HG03558 (cell line): ENCODE measurements around the gene SMIM15.
A peak's percentile ranks its signal among the peaks of the same experiment; 100 is the strongest.
"Not testable (repeated sequence)": the region's sequence is repeated elsewhere in the genome, so short reads cannot be mapped to it uniquely, and the experiment has no call there.

Experiments
- ATAC-seq: cut with Tn5 transposase; IDR thresholded peaks from one replicate; pipeline ENCODE4 v1.9.1; 2021; ENCODE audit warnings: moderate number of reproducible peaks; ENCODE audit not compliant: unreplicated experiment; ENCODE audit errors: extremely low read depth

SMIM15 gene, protein sequence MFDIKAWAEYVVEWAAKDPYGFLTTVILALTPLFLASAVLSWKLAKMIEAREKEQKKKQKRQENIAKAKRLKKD

DNA sequence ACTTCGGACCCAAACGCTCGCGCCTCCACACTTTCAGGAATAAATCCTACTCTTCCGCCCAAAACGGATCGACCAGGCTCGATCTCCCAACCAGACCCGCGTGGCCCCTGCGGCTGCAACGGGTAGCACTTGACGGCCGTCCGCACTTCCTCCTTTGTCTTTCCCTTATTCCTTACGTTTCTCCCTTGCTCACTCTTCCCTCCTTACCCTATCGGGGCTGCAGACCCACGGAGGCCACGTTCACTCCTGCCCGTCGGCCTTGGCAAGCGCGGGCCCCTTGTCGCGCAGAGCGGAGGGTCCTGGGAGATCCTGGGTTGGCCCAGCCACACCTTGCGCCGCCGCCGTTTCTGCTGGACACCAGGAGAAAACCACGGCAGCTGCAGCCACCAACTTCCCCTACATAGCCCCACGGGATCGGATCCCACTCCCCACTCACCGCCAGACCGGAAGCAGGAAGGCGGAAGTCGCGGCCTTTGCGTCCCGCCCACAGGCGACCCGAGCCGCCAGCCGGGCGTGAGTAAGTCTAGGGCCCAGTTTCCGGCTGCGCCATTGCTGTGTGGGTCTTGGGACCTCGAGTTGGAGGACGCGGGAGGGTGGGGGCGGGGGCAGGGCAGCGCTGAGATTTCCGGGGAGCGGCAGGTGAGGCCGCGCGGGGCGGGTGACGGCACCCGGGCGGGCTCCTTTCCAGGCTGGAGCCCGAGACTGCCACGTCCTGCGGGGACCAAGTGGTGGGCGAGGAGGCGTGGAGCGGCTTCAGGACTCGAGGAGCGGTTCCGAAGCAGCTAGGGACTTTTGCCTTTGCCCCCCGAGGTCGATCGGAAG lies at the start of gene SMIM15:
SMIM15 (minus strand) TSS at position 459 of the 822 bp plus-strand sequence. CDS start 2,297 bp downstream, outside the sequence.
- peak; percentile 91 for ATAC-seq

DNA sequence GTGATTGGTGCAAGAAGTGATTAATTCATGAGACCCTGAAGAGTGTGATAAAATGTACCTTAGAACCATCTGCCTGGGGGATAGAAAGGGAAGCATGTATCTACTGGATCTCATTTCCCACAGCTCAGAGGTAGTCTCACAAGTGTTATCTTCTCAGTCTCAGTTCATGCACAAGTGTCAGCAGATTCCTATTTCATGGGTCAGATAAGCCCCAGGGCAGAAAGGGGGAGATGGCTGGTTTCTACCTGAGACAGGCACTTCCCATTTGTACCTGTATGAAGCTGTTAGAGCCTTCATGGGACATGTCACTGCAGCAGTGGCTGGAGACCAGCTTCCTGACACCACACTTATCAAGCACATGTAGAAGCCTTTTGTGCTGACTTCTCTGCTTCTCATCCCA lies 45.6 kb upstream of the SMIM15 start:
- ATAC-seq, result no peak

DNA sequence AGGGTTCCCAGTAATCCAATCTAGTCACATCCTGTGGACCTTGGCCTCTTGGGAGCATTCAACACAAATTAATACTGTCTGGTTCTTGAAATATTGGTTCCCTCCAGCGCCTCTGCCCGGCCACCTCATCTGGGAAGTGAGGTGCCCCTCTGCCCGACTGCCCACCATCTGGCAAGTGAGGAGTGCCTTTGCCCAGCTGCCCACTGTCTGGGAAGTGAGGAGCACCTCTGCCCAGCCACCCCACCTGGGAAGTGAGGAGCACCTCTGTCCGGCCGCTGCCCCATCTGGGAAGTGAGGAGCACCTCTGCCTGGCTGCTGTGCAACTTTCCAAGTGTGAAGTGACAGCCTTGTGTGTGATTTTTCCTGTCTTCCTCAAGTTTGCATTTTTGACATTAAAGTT lies 42.7 kb upstream of the SMIM15 start:
- no peak for ATAC-seq

DNA sequence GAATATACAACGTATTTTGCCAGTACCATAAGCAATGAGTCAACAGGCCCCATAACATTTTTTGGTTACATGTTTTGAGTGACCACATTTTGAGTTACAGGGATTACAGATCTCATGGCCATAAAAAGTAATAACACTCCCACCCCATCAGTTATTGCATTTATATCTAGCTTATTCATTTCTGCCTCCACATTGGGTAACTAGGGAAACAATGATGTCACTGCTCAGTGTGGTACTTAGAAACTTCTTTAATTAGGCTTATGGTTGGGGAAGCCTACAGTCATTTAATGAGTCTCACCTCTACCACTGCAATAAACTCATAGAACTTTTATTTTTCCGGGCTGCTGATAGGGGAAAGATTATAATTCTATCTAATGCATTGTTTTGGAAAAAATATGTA lies 39.9 kb upstream of the SMIM15 start:
- ATAC-seq, result no peak

DNA sequence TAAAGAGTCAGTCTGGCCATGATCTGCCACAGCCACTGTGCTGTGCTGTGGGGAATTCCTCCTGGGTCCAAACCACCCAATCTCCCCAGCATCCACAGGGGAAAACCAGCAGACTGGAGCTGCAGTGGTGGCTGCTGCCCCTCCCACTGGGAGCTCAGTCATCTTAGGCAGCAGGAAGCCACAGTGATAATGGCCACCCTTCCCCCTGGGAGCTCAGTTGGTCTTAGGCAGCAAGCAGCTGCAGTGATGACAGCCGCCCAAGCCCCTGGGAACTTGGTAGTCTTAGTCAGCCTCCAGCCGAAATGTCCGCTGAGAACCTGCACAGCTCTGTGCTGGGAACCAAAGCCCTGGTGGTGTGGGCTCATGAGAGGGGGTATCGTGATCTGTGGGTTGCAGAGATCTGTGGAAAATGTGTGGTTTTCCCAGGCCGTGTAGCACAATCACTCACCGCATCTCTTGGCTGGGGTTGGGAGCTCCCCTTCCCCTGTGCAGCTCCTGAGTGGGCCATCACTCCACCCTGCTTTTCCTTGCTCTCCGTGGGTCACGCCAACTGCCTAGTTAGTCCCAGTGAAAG lies 38.4 kb upstream of the SMIM15 start:
- no peak for ATAC-seq

DNA sequence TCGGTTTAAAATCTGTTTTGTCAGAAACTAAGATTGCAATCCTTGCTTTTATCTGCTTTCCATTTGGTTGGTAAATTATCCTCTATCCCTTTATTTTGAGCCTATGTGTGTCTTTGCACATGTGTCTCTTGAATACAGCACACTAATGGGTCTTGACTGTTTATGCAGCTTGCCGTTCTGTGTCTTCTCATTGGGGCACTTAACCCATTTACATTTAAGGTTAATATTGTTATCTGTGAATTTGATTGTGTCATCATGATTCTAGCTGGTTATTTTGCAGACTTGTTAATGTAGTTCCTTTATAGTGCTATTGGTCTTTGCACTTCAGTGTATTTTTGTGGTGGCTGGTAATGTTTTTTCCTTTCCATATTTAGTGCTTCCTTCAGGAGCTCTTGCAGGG lies 36.3 kb upstream of the SMIM15 start:
- no peak for ATAC-seq

DNA sequence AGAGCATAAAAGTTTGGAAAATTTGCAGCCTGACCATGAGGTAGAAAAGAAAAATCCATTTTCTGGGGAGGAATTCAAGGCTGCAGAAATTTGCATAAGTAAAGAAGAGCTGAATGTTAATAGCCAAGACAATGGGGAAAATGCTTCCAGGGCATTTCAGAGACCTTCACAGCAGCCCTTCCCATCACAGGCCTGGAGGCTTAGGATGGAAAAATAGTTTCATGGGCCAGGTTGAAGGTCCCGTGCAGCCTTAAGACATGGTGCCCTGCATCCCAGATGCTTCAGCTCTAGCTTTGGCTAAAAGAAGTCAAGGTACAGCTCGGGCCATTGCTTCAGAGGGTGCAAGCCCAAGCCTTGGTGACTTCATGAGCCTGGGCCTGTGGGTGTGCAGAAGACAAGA lies 25.6 kb upstream of the SMIM15 start:
- ATAC-seq, result not testable (repeated sequence)

DNA sequence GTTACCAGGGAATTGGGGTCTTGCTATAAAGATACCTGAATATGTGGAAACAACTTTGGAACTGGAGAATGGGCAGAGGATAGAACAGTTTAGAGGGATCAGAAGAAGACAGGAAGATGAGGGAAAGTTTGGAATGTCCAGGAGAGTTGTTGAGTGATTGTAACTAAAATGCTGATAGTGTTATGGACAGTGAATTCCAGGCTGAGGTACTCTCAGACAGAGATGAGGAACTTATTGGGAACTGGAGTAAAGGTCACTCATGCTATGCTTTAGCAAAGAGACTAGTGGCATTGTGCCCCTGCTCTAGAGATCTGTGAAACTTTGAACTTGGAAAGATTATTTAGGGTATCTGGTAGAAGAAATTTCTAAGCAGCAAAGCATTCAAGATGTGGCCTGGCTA lies 25.1 kb upstream of the SMIM15 start:
- not testable (repeated sequence) for ATAC-seq

DNA sequence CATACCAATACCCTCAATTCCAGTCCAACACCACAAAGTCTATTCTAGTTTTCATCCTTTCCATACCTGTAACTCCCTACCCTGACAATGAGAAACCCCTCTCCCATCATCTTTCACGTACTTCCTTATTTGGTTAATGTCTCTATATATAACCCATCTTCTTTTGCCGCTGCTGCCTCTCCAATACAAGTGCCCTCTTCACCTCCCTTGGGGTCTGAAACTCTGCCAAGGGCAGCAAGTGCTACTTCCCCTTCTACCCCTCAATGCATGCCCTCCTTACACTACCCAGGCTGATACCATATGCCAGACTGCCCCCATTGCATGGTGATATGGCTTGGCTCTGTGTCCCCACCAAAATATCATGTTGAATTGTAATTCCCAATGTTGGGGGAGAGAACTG lies 24.4 kb upstream of the SMIM15 start:
- no peak for ATAC-seq

DNA sequence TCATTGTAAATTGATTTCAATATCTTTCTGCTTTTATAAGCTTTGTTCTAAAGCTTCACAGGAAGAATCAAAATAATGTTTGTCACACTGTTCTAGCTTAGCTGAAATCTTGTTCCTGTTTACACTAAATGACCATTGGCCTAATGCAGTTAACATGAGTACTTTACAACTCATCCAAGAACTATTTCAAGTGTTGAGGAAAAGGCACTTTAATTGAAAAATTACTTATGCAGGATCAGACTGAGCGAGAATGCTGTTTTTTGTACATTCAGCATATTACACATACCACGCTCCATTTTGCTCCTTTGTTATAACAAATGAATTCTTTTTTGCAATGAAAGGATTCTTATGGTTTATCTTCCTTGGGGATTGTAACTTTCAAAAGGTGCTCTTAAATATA lies 22.4 kb upstream of the SMIM15 start:
- no peak for ATAC-seq

DNA sequence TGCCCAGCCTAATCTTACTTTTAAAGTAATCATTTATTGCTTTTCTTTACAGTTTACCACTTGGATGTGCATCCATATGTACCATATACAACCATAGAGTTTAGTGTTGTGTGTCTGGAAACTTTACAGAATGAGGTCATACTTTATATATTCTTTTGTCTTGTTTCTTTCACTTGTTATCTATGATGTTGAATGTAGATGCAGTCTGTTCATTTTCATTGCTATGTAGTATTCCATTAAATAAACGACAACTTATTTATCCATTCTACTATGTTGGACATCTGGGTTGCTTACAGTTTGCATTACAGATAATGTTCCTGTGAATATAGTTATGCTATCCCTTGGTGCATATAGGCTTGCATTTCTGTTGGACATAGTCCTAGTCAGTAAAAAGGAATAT lies 21.3 kb upstream of the SMIM15 start:
- no peak for ATAC-seq

DNA sequence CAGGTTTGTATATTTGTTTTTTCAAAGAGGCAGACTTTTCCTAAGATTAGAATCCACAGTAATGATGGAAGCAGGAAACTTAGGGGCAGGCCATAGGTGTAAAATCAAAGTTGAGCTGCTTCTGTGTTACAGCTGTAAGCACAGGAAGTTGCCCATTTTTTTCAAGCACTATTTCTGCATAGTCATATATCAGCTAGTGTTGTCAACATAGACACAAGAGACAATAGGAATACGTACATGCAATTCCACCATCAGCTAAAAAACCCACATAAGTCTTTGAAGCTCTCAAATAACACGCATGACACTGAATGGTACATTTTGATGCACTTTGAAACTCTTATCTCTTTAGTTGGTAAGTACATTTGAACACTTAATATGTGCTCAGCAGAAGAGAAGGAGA lies 20.2 kb upstream of the SMIM15 start:
- no peak for ATAC-seq

DNA sequence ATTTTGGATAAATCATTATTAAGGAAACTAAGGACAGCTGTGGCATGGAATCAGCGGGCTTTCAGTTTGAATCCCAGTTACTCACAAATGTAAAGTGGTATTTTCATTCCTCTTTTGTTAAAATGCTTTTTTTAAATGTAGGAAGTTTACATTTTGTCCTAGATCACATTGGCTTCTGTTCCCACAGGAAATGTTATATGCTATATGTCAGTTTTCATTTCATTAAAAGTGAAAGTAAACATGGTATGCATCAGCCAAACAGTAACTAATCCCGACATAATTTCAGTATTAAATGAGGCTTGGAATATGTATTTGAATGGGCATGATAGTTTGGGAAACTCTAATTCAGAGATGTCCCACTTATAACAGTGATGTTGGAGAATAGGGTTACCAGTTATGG lies 18.6 kb upstream of the SMIM15 start:
- no peak for ATAC-seq

DNA sequence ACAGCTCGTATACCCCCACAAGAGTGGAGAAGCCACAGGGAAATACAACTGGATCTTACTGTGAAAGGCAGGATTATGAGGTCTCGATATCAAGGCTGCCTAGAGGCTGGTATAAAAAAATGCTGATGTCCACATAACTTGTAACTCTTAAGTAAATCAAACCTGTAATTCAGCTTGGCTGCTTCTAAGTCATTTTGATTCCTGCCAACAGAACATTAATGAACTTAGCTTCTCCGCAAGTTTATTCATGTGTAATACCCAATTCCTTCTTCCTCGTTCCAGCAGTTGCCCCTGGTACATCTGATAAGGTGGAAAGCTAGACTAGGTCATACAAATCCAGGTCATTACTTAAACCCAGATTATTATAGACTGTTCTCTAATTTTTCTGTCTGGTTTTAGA lies 16.4 kb upstream of the SMIM15 start:
- no peak for ATAC-seq

DNA sequence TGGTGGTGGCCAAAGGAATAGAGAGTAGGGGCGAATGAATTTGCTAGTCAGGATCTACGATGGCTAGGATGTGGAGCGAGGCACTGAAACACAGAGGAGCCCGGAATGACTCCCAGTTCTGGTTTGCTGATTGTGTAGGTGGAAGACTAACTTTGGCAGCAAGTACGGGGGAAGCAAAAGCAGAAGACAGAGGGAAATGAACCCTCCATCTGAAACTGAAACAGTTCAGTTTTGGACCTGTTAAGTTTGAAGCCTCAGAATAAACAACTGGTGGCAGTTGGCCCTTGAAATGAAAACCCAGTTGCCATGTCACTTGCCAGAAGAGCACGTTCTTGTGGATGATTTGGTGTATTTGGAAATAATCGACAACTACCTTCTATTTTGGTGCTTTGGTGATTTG lies 15.4 kb upstream of the SMIM15 start:
- ATAC-seq, result peak; percentile 63

DNA sequence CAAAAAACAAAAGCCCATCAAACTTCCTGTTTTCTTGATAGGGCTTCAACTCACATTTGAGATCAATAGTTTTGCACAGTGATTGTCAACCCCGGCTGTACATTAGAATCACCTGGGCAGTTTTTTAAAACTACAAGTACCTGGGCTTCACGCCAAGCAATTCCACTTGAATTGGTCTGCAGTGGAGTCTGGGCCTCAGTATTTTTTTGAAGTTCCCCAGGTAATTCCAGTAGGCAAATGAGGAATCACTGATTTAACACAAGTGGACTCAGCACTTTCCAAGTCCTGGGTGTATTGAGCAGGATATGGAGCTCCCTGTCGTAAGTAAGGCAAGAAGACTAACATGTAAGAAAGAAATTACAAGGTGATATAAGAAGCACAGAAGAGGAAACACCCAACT lies 14.8 kb upstream of the SMIM15 start:
- ATAC-seq, result no peak

DNA sequence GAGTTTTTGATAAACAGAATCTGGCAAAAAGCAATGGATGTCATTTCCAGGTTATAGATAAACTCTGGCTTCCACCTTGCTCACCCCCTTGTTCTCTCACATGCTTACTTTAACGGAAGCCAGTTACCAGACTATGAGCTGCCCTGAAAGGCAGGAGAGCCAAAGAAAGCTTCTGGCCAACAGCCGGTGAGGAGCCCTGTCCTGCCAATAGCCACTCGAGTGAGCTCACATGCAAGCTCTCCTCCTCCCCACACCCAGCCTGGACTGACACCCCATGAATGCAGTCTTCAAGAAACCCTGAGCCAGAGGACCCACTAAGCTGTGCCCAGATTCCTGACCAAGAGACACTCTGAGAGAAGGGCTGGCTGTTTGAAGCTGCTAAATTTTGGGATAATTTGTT lies 14.4 kb upstream of the SMIM15 start:
- ATAC-seq, result no peak

DNA sequence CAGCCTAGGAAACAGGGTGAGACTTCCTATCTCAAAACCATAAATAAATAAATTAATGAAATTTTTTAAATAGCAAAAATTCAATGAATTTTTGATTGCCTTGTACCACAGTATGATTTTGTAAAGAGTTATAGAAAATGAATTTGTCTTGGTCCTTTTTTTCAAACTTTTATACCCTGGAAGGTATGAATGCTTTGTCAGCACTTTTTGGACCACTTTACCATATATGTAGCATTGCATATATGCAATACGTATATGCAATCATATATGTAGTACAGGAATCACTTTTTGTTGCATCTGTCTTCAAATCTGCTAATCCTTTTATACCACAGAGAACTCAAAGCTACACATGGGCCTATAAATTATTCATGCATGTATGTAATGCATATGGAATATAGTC lies 9.2 kb upstream of the SMIM15 start:
- no peak for ATAC-seq

DNA sequence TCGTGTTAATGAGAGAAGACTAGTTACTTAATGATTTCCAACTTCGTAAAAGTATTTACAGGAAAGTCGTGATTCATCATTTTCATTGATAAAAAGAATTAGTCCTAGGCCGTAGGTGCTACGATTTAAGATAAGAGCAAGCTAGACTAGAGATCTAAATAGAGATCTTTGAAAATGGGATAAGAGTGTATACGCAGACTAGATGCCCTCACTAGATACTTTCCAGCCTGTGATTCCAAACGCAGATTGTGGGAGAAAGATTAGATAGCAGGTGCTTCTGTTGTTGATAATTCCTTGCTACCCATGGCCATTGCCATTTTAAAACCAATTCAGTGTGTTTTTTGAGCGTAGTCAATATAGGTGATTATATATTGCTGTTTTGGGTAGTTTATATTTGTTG lies 6.7 kb upstream of the SMIM15 start:
- no peak for ATAC-seq

DNA sequence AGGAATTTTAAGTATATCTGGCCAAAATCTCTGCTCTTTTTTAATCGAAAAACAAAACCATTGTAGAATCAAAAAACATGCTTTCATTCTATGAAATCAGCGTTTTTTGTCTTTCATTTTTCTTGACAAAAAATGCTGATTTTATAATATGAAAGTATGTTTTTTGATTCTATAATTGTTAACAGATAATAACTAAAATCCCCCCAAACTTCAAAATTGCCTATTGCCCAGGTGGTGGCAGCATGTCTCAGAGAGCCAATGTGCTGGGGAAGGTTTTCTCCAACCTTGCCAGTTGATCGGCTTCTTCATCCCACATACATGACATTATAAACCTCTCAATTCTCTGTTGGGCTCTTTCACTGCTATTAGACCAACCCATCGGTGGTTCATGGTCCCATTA lies 5.1 kb upstream of the SMIM15 start:
- no peak for ATAC-seq

DNA sequence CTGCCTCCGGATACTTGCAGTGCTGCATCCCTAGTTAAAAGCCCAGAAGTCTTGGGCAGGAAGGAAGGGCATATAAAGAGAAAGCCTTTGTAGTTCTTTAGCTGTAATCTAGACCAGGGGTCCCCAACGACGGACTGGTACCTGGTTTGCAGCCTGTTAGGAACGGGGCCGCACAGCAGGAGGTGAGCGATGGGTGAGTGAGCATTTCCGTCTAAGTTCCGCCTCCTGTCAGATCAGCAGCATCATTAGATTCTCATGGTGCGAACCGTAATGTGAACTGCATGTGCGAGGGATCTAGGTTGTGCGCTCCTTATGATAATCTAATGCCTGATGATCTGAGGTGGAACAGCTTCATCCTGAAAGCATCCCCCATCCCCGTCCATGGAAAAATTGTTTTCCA lies 1.6 kb upstream of the SMIM15 start:
- ATAC-seq, result no peak
